Measurements from ENCODE around the gene RHBDF2.
"Not testable (repeated sequence)": the region's sequence is repeated elsewhere in the genome, so short reads cannot be mapped to it uniquely, and the experiment has no call there.

GRCh38 chr17:76527016-76527415 lies 25.8 kb upstream of the RHBDF2 start:
- not testable (repeated sequence) for TF ChIP-seq POLR2AphosphoS5, CTCF, POLR2A (IDR thresholded peaks at IDR 0.05)

Data from stomach (tissue), 4 donors.